ENCODE results near the gene CDYL.
"Not testable (repeated sequence)": the region's sequence is repeated elsewhere in the genome, so short reads cannot be mapped to it uniquely, and the experiment has no call there.

Gene CDYL

DNA sequence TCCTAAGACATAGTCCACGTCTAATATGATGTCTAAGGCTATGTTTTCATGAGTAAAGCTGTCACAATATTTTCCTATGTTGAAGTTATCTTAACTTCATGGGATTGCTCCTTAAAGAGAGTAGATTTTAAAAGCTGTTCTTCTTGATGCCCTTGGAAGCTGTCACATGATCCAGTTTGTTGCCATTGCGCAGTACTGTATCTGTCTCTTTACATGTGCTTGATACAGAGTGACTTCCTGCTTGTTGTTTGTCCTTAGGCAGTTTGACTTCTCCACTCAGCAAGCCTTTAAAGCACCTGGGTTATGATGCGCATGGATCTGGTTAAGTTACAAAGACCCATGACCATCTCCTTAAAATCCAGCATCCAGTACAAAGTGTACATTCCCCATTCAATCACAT, 85.4 kb downstream of the CDYL start:
- H3K36me3 ChIP-seq (ENCODE audit: control insufficient read depth, insufficient read depth, low read length): no peaks in the 10 kb centered on the region
- H2AFZ ChIP-seq: no peak overlapping the region
- TF ChIP-seq, protein P1, sequence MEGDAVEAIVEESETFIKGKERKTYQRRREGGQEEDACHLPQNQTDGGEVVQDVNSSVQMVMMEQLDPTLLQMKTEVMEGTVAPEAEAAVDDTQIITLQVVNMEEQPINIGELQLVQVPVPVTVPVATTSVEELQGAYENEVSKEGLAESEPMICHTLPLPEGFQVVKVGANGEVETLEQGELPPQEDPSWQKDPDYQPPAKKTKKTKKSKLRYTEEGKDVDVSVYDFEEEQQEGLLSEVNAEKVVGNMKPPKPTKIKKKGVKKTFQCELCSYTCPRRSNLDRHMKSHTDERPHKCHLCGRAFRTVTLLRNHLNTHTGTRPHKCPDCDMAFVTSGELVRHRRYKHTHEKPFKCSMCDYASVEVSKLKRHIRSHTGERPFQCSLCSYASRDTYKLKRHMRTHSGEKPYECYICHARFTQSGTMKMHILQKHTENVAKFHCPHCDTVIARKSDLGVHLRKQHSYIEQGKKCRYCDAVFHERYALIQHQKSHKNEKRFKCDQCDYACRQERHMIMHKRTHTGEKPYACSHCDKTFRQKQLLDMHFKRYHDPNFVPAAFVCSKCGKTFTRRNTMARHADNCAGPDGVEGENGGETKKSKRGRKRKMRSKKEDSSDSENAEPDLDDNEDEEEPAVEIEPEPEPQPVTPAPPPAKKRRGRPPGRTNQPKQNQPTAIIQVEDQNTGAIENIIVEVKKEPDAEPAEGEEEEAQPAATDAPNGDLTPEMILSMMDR (IDR thresholded peaks at IDR 0.05): no peak
- H3K9me3 ChIP-seq (ENCODE audit: control insufficient read depth, low read length): no peaks in the 10 kb centered on the region
- no peak overlapping the region for H3K27ac ChIP-seq
- peaks cover 11% of the 10 kb centered on the region for H3K79me2 ChIP-seq
- H3K4me2 ChIP-seq (ENCODE audit: low read length): no peak overlapping the region
- H3K4me3 ChIP-seq (ENCODE audit: low read depth, low read length): no peak overlapping the region
- no peak overlapping the region for H3K9ac ChIP-seq
- H3K4me1 ChIP-seq: peaks cover 3% of the 10 kb centered on the region
- no peaks in the 10 kb centered on the region for H3K27me3 ChIP-seq (ENCODE audit: control insufficient read depth, insufficient read depth, low read length)

DNA sequence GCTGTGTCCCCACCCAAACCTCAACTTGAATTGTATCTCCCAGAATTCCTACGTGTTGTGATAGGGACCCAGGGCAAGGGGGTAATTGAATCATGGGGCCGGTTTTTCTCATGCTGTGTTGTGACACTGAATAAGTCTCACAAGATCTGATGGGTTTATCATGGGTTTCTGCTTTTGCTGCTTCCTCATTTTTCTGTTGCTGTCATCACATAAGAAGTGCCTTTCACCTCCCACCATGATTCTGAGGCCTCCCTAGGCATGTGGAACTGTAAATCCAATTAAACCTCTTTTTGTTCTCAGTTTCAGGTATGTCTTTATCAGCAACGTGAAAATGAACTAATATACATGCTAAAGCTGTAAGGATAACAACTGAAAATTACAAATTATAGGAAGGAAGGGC, 88.3 kb downstream of the CDYL start:
- Histone ChIP-seq H3K4me2 (ENCODE audit: low read length) (no peak overlapping the region), H3K4me1 (peaks cover 3% of the 10 kb centered on the region), H3K79me2 (peaks cover 23% of the 10 kb centered on the region), H2AFZ (no peak overlapping the region), H3K9me3 (ENCODE audit: control insufficient read depth, low read length) (no peaks in the 10 kb centered on the region), H3K36me3 (ENCODE audit: control insufficient read depth, insufficient read depth, low read length) (no peaks in the 10 kb centered on the region), H3K9ac (no peak overlapping the region), H3K4me3 (ENCODE audit: low read depth, low read length) (no peak overlapping the region), H3K27me3 (ENCODE audit: control insufficient read depth, insufficient read depth, low read length) (no peaks in the 10 kb centered on the region), H3K27ac (no peak overlapping the region)
- TF ChIP-seq, protein P1 (IDR thresholded peaks at IDR 0.05): no peak

DNA sequence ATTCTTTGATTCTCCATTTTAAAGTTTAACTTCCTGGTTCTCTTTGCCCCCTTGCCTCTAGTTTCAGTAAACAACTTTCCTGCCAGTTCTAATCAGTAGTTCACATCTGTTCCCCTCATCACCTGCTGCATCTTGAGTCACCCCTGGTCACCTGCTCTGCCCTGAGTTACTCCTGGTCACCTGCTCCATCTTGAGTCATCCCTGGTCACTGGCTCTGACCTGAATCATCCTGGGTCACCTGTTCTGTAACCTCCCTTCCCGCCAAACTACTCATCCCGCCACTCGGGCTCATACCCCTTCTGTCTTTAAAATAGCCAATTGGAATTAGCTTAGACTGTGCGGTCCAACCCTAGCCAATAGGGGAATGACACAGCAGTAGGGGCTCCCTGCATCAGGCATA, 88.8 kb downstream of the CDYL start:
- not testable (repeated sequence) for H3K27ac ChIP-seq; H3K4me2 ChIP-seq (ENCODE audit: low read length); H3K27me3 ChIP-seq (ENCODE audit: control insufficient read depth, insufficient read depth, low read length); H2AFZ ChIP-seq; H3K36me3 ChIP-seq (ENCODE audit: control insufficient read depth, insufficient read depth, low read length); H3K4me1 ChIP-seq; H3K9me3 ChIP-seq (ENCODE audit: control insufficient read depth, low read length); H3K4me3 ChIP-seq (ENCODE audit: low read depth, low read length); H3K9ac ChIP-seq
- H3K79me2 ChIP-seq: peaks cover 25% of the 10 kb centered on the region

DNA sequence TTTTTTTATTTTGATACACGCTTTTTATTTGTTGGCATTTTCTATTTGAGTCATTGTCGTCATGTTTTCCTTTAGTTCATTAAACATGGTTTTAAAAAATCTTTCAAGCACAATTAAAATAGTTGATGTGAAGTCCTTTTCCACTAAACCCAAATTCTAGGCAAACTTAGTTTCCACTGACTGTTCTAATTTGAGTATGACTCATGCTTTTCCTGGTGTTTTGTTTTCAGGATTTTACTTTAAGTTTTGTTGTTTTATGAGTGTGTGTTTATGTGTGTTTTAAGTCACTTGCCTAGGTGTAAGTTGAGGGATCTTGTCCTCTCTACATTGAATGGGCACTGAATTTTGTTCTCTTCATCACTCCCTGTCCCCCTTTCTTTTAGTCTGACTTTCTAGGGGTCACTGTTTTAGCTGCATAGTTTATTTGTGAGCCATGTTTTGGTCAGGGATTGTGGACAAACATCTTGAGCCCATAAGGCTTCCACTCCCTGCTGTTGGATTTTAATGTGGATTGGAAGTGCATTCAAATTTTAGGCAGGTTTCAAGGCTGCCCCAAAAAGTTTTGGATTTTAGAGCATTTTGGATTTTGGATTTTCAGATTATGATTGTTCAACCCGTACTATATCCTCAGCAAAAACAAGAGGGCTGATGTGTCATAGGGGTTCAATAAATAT, 94.8 kb downstream of the CDYL start:
- peaks cover 40% of the 10 kb centered on the region for H3K79me2 ChIP-seq
- no peak overlapping the region for H3K4me2 ChIP-seq (ENCODE audit: low read length)
- no peaks in the 10 kb centered on the region for H3K27me3 ChIP-seq (ENCODE audit: control insufficient read depth, insufficient read depth, low read length)
- no peaks in the 10 kb centered on the region for H3K4me1 ChIP-seq
- H3K36me3 ChIP-seq (ENCODE audit: control insufficient read depth, insufficient read depth, low read length): no peaks in the 10 kb centered on the region
- TF ChIP-seq, protein P1 (IDR thresholded peaks at IDR 0.05): no peak
- no peak overlapping the region for H3K4me3 ChIP-seq (ENCODE audit: low read depth, low read length)
- no peak overlapping the region for H2AFZ ChIP-seq
- H3K9ac ChIP-seq: no peak overlapping the region
- H3K9me3 ChIP-seq (ENCODE audit: control insufficient read depth, low read length): no peaks in the 10 kb centered on the region
- no peak overlapping the region for H3K27ac ChIP-seq

DNA sequence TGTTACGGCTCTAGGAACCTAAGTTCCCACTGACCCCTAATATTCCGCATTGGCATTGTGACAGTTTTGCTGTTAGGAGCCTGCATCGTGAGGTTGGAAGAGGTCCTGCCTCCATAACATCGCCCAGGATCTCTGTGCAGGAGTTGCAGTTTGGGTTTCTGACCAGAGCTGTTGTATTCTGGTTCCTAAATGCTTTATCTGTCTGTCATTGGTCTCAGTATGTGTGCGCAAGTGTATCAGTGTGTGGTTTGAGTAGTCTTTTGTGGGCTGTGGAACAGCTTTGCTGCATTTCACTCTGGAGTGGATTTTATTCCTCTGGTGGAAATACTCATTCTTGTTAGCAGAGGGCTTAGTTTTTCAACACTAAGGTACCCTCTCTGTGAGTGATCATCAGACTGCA, 95.6 kb downstream of the CDYL start:
- TF ChIP-seq, protein P1 (IDR thresholded peaks at IDR 0.05): no peak
- H3K27ac ChIP-seq: no peak overlapping the region
- peaks cover 41% of the 10 kb centered on the region for H3K79me2 ChIP-seq
- peaks cover under 1% of the 10 kb centered on the region for H3K4me1 ChIP-seq
- no peaks in the 10 kb centered on the region for H3K9me3 ChIP-seq (ENCODE audit: control insufficient read depth, low read length)
- no peak overlapping the region for H2AFZ ChIP-seq
- H3K36me3 ChIP-seq (ENCODE audit: control insufficient read depth, insufficient read depth, low read length): no peaks in the 10 kb centered on the region
- H3K4me2 ChIP-seq (ENCODE audit: low read length): no peak overlapping the region
- H3K27me3 ChIP-seq (ENCODE audit: control insufficient read depth, insufficient read depth, low read length): no peaks in the 10 kb centered on the region
- H3K4me3 ChIP-seq (ENCODE audit: low read depth, low read length): no peak overlapping the region
- H3K9ac ChIP-seq: no peak overlapping the region
